HG02884 (cell line): Measurements from ENCODE around the gene HMCN2.

Experiments used
- ATAC-seq: cut with Tn5 transposase; IDR thresholded peaks from one replicate; pipeline ENCODE4 v1.9.1; 2021; ENCODE audit warnings: mild to moderate bottlenecking, moderate library complexity; ENCODE audit not compliant: unreplicated experiment

Gene HMCN2

GRCh38 chr9:130359819-130360218, 94.3 kb downstream of the HMCN2 start:
- no peak for ATAC-seq

GRCh38 chr9:130360672-130361071, 95.1 kb downstream of the HMCN2 start:
- ATAC-seq, result no peak

GRCh38 chr9:130361873-130362362, 96.4 kb downstream of the HMCN2 start:
- ATAC-seq, result no peak

GRCh38 chr9:130362691-130363090, 97.1 kb downstream of the HMCN2 start:
- no peak for ATAC-seq

GRCh38 chr9:130363755-130364404, 98.3 kb downstream of the HMCN2 start:
- ATAC-seq, result no peak

- ATAC-seq, result no peak
Observed at GRCh38 chr9:130364619-130365322, 99.2 kb downstream of the HMCN2 start.

GRCh38 chr9:130365323-130365721, 99.8 kb downstream of the HMCN2 start:
- ATAC-seq, result no peak

- ATAC-seq, result no peak
Observed at GRCh38 chr9:130366072-130366471, 100.5 kb downstream of the HMCN2 start.

GRCh38 chr9:130366888-130367550, 101.5 kb downstream of the HMCN2 start:
- no peak for ATAC-seq

- no peak for ATAC-seq
Observed at GRCh38 chr9:130368631-130369103, 103.1 kb downstream of the HMCN2 start.

GRCh38 chr9:130370226-130370625, 104.7 kb downstream of the HMCN2 start:
- ATAC-seq, result no peak

GRCh38 chr9:130371196-130371966, 105.8 kb downstream of the HMCN2 start:
- ATAC-seq, result no peak

GRCh38 chr9:130372057-130372456, 106.5 kb downstream of the HMCN2 start:
- ATAC-seq, result no peak

- no peak for ATAC-seq
Observed at GRCh38 chr9:130373679-130374325, 108.2 kb downstream of the HMCN2 start.

- no peak for ATAC-seq
Observed at GRCh38 chr9:130377612-130378011, 112.1 kb downstream of the HMCN2 start.

- ATAC-seq, result no peak
Observed at GRCh38 chr9:130378875-130379648, 113.5 kb downstream of the HMCN2 start.

GRCh38 chr9:130379649-130379970, 114.0 kb downstream of the HMCN2 start:
- no peak for ATAC-seq

GRCh38 chr9:130380920-130381469, 115.4 kb downstream of the HMCN2 start:
- ATAC-seq, result no peak

GRCh38 chr9:130381660-130382059, 116.1 kb downstream of the HMCN2 start:
- ATAC-seq, result no peak

- no peak for ATAC-seq
Observed at GRCh38 chr9:130382096-130382495, 116.5 kb downstream of the HMCN2 start.
